Osteoblast (primary cell): ENCODE data around the gene ADCY10. TPM values are rescaled to one million over a fixed set of nuclear protein-coding genes. Genes with fewer than 3 reads are reported as not detected.

Experiments used
- total RNA-seq: library from RNA; depleted of rRNA; stranded (reverse); fragments of >200 nt; gene quantifications from 2 replicates; pipeline ENCODE4 v1.2.3, GENCODE V29; 2012

ADCY10 gene
- total RNA-seq, 1 donor = 0.36 TPM

Other genes starting within 250 kb of the ADCY10 start
- 189 and 215 TPM in 2 replicates for gene MPZL1, start 192.2 kb downstream of the ADCY10 start, total RNA-seq
- 91.6 and 102 TPM in 2 replicates for gene DCAF6, start 22.5 kb upstream of the ADCY10 start, total RNA-seq
- 34.7 and 54.8 TPM in 2 replicates for gene MPC2, start 22.9 kb upstream of the ADCY10 start, total RNA-seq
- gene GPR161, start 222.8 kb upstream of the ADCY10 start, total RNA-seq = 13.8 TPM in 2 replicates